HL-60 (cell line): ENCODE results near the gene CCDC138.

Experiments
- DNase-seq, 2 experiments: peaks; one replicate each; pipeline ENCODE4 v3.0.0-alpha.2; 2010 to 2020; ENCODE audit warnings: low read depth in 1 of 2, low spot score in 1 of 2
- H3K27ac ChIP-seq: fragments of 250-450 bp; sonication (Bioruptor Pico); replicated peaks from 2 replicates; pipeline ENCODE4 v1.5.1; 2020; ENCODE audit warnings: mild to moderate bottlenecking, moderate library complexity
- H3K27me3 ChIP-seq: fragments of 250-450 bp; sonication (Bioruptor Pico); 2 replicates; pipeline ENCODE4 v1.5.1; 2021; ENCODE audit warnings: mild to moderate bottlenecking, moderate library complexity; ENCODE audit not compliant: insufficient read depth, poor library complexity, severe bottlenecking
- H3K4me3 ChIP-seq: replicated peaks from 2 replicates; pipeline ENCODE4 v1.5.1; 2011; ENCODE audit warnings: mild to moderate bottlenecking, control low read depth, low read length; ENCODE audit not compliant: insufficient read depth
- CTCF ChIP-seq: IDR thresholded peaks from one replicate; pipeline ENCODE4 v1.5.1; 2011; ENCODE audit warnings: low read length, control low read depth, inconsistent platforms; ENCODE audit not compliant: insufficient read depth
- GABPA ChIP-seq: IDR thresholded peaks from 2 replicates; pipeline ENCODE4 v1.6.1; 2012; ENCODE audit warnings: low read depth
- POLR2AphosphoS5 ChIP-seq: IDR thresholded peaks from 2 replicates; pipeline ENCODE4 v1.6.1; 2012; ENCODE audit warnings: low read depth
- REST ChIP-seq: IDR thresholded peaks from 2 replicates; pipeline ENCODE4 v1.6.1; 2012; ENCODE audit warnings: low read depth; ENCODE audit not compliant: insufficient replicate concordance
- SPI1 ChIP-seq: IDR thresholded peaks from 2 replicates; pipeline ENCODE4 v1.6.1; 2012; ENCODE audit warnings: low read depth, mild to moderate bottlenecking, borderline replicate concordance

Gene CCDC138

GRCh38 chr2:108810993-108811957 is 24.7 kb downstream of the CCDC138 start:
- no peaks in the 10 kb centered on the region for H3K27me3 ChIP-seq
- no peak overlapping the region for H3K27ac ChIP-seq
- TF ChIP-seq CTCF, result no peak
- TF ChIP-seq SPI1, result no peak
- no peak for TF ChIP-seq GABPA
- no peak for TF ChIP-seq POLR2AphosphoS5
- no peak for TF ChIP-seq REST
- no peak for DNase-seq
- no peak overlapping the region for H3K4me3 ChIP-seq

- Histone ChIP-seq H3K4me3 (no peak overlapping the region), H3K27ac (no peak overlapping the region), H3K27me3 (no peaks in the 10 kb centered on the region)
- no peak for DNase-seq
- TF ChIP-seq GABPA (no peak), SPI1 (no peak)
These were observed 27.2 kb downstream of the CCDC138 start for GRCh38 chr2:108813732-108814131.

GRCh38 chr2:108820482-108820881 is 33.9 kb downstream of the CCDC138 start:
- H3K4me3 ChIP-seq, result no peak overlapping the region
- DNase-seq, result no peak
- no peak for TF ChIP-seq POLR2AphosphoS5
- no peak for TF ChIP-seq SPI1
- no peak for TF ChIP-seq GABPA
- no peak for TF ChIP-seq CTCF
- no peak for TF ChIP-seq REST
- no peak overlapping the region for H3K27ac ChIP-seq
- H3K27me3 ChIP-seq, result no peaks in the 10 kb centered on the region

- Histone ChIP-seq H3K27ac (no peak overlapping the region), H3K4me3 (no peak overlapping the region), H3K27me3 (no peaks in the 10 kb centered on the region)
- TF ChIP-seq REST (no peak), POLR2AphosphoS5 (no peak), CTCF (no peak), GABPA (no peak), SPI1 (no peak)
- DNase-seq, result no peak
These were observed 36.7 kb downstream of the CCDC138 start for GRCh38 chr2:108823286-108823685.
